Neuronal stem cell (in vitro differentiated cells): Measurements from ENCODE around the gene CTNS.

Experiments used
- DNase-seq: peaks from one replicate; pipeline ENCODE4 v3.0.0-alpha.2; 2013; ENCODE audit warnings: low spot score
- H2AFZ ChIP-seq: one replicate; pipeline ENCODE4 v1.6.1; 2013; ENCODE audit warnings: mild to moderate bottlenecking, low read length, inconsistent platforms
- H2AK5ac ChIP-seq: 2 replicates; pipeline ENCODE4 v1.6.1; 2013; ENCODE audit warnings: low read depth, mild to moderate bottlenecking, inconsistent platforms, low read length, moderate library complexity, mixed read lengths
- H2BK120ac ChIP-seq: 2 replicates; pipeline ENCODE4 v1.6.1; 2013; ENCODE audit warnings: low read depth, mild to moderate bottlenecking, inconsistent platforms, low read length, moderate library complexity, mixed read lengths
- H2BK12ac ChIP-seq: one replicate; pipeline ENCODE4 v1.6.1; 2013; ENCODE audit warnings: low read length, inconsistent platforms
- H2BK15ac ChIP-seq: 2 replicates; pipeline ENCODE4 v1.6.1; 2013; ENCODE audit warnings: mild to moderate bottlenecking, low read length, inconsistent platforms, mixed read lengths
- H2BK5ac ChIP-seq: one replicate; pipeline ENCODE4 v1.6.1; 2013; ENCODE audit warnings: inconsistent platforms, mild to moderate bottlenecking, low read length, moderate library complexity
- H3K14ac ChIP-seq: one replicate; pipeline ENCODE4 v1.6.1; 2013; ENCODE audit warnings: low read length, inconsistent platforms
- H3K18ac ChIP-seq: 2 replicates; pipeline ENCODE4 v1.6.1; 2013; ENCODE audit warnings: low read length, inconsistent platforms
- H3K23ac ChIP-seq: 2 replicates; pipeline ENCODE4 v1.6.1; 2013; ENCODE audit warnings: low read depth, mild to moderate bottlenecking, mixed read lengths, low read length, inconsistent platforms; ENCODE audit not compliant: poor library complexity
- H3K27ac ChIP-seq: replicated peaks from 3 replicates; pipeline ENCODE4 v1.5.1; 2013; ENCODE audit warnings: low read length, inconsistent platforms
- H3K27me3 ChIP-seq, 3 experiments: 2 replicates each; pipeline ENCODE4 v1.6.1; 2013; ENCODE audit warnings: low read length in 3 of 3, mild to moderate bottlenecking in 2 of 3, inconsistent platforms in 1 of 3, low read depth in 1 of 3, mixed read lengths in 1 of 3, moderate library complexity in 1 of 3; ENCODE audit not compliant: control insufficient read depth in 3 of 3, insufficient read depth in 3 of 3
- H3K36me3 ChIP-seq, 2 donors: replicated peaks in 1 of 2; 2 replicates each; pipeline ENCODE4 v1.6.1; 2013; ENCODE audit warnings: low read length in 2 of 2; ENCODE audit not compliant: control insufficient read depth in 2 of 2, insufficient read depth in 2 of 2
- H3K4ac ChIP-seq: 2 replicates; pipeline ENCODE4 v1.6.1; 2013; ENCODE audit warnings: inconsistent platforms, mild to moderate bottlenecking, low read length, moderate library complexity
- H3K4me1 ChIP-seq, 2 donors: 1 replicate in 1 of 2; 2 replicates in 1 of 2; pipeline ENCODE4 v1.6.1; 2013; ENCODE audit warnings: low read length in 2 of 2, low read depth in 1 of 2; ENCODE audit not compliant: control insufficient read depth in 2 of 2, insufficient read depth in 1 of 2
- H3K4me2 ChIP-seq: one replicate; pipeline ENCODE4 v1.6.1; 2013; ENCODE audit warnings: mild to moderate bottlenecking, low read length, inconsistent platforms; ENCODE audit not compliant: insufficient read depth, poor library complexity, severe bottlenecking
- H3K4me3 ChIP-seq, 2 donors: 2 replicates each; pipeline ENCODE4 v1.5.1; 2013; ENCODE audit warnings: low read length in 2 of 2, mild to moderate bottlenecking in 2 of 2, inconsistent platforms in 1 of 2, moderate library complexity in 1 of 2
- H3K79me1 ChIP-seq: one replicate; pipeline ENCODE4 v1.6.1; 2013; ENCODE audit warnings: low read depth, mild to moderate bottlenecking, inconsistent platforms, low read length, moderate library complexity
- H3K9ac ChIP-seq: one replicate; pipeline ENCODE4 v1.6.1; 2013; ENCODE audit warnings: mild to moderate bottlenecking, low read depth, low read length, inconsistent platforms; ENCODE audit not compliant: poor library complexity
- H3K9me3 ChIP-seq, 2 donors: replicated peaks in 1 of 2; 2 replicates each; pipeline versions ENCODE3 to v1.6.1; 2013; ENCODE audit warnings: low read length in 2 of 2, mild to moderate bottlenecking in 2 of 2, inconsistent platforms in 1 of 2, low read depth in 1 of 2, mixed read lengths in 1 of 2, moderate library complexity in 1 of 2; ENCODE audit not compliant: control insufficient read depth in 2 of 2, insufficient read depth in 1 of 2
- H4K8ac ChIP-seq: one replicate; pipeline ENCODE4 v1.6.1; 2013; ENCODE audit warnings: low read depth, mild to moderate bottlenecking, inconsistent platforms, low read length, moderate library complexity
- H4K91ac ChIP-seq: one replicate; pipeline ENCODE4 v1.6.1; 2013; ENCODE audit warnings: low read length, low read depth, mild to moderate bottlenecking, inconsistent platforms; ENCODE audit not compliant: poor library complexity
- WGBS, 2 donors: extraction: QIAGEN DNeasy Blood & Tissue Kit; methylation state at CpG; one replicate each; pipeline ENCODE4 v1.1.7; 2013; ENCODE audit warnings: missing lambda C conversion rate in 2 of 2, mixed read lengths in 1 of 2; ENCODE audit not compliant: insufficient read length in 2 of 2, insufficient replicate concordance in 1 of 2; ENCODE audit errors: extremely low coverage in 2 of 2; 5-methylcytosine and 5-hydroxymethylcytosine counted together

CTNS gene

GRCh38 chr17:3596804-3597464, 39.6 kb upstream of the CTNS start:
- DNase-seq = no peak
- Histone ChIP-seq H2BK5ac (no peak overlapping the region), H3K27me3 (no peaks in the 10 kb centered on the region), H2BK15ac (no peak overlapping the region), H3K14ac (no peak overlapping the region), H2AFZ (no peak overlapping the region), H3K36me3 (peaks cover 0 to 7% of the 10 kb centered on the region in 2 donors), H3K23ac (no peak overlapping the region), H3K4ac (no peak overlapping the region), H3K27ac (no peak overlapping the region), H3K9me3 (no peaks in the 10 kb centered on the region), H4K91ac (no peak overlapping the region), H2BK120ac (no peak overlapping the region), H4K8ac (no peak overlapping the region), H3K18ac (peak overlapping the region; percentile 7), H2AK5ac (peak overlapping the region; percentile 8), H3K9ac (no peak overlapping the region), H3K4me1 (peaks cover 0 to 1% of the 10 kb centered on the region in 2 donors), H2BK12ac (no peak overlapping the region), H3K79me1 (no peaks in the 10 kb centered on the region), H3K4me3 (no peak overlapping the region), H3K4me2 (no peak overlapping the region)
- no CpG with 5 or more reads among the region's 27 CpGs for WGBS, 2 donors

GRCh38 chr17:3598078-3598477, 38.5 kb upstream of the CTNS start:
- no peaks in the 10 kb centered on the region for H3K27me3 ChIP-seq
- H4K91ac ChIP-seq = no peak overlapping the region
- H3K4ac ChIP-seq = no peak overlapping the region
- H3K9me3 ChIP-seq = no peaks in the 10 kb centered on the region
- no peak overlapping the region for H3K23ac ChIP-seq
- H3K79me1 ChIP-seq = no peaks in the 10 kb centered on the region
- DNase-seq = no peak
- H3K4me3 ChIP-seq = no peak overlapping the region
- no peak overlapping the region for H2BK12ac ChIP-seq
- H3K27ac ChIP-seq = no peak overlapping the region
- H3K4me2 ChIP-seq = no peak overlapping the region
- no peak overlapping the region for H3K9ac ChIP-seq
- WGBS, 2 donors = no CpG with 5 or more reads among the region's 13 CpGs
- no peak overlapping the region for H2BK15ac ChIP-seq
- no peak overlapping the region for H3K14ac ChIP-seq
- no peak overlapping the region for H4K8ac ChIP-seq
- H2BK120ac ChIP-seq = no peak overlapping the region
- no peak overlapping the region for H2BK5ac ChIP-seq
- no peak overlapping the region for H2AFZ ChIP-seq
- no peak overlapping the region for H3K18ac ChIP-seq
- no peak overlapping the region for H2AK5ac ChIP-seq
- peaks cover 0 to 1% of the 10 kb centered on the region in 2 donors for H3K4me1 ChIP-seq
- peaks cover 0 to 5% of the 10 kb centered on the region in 2 donors for H3K36me3 ChIP-seq

GRCh38 chr17:3600529-3601205, 35.9 kb upstream of the CTNS start:
- peaks cover 0 to 1% of the 10 kb centered on the region in 2 donors for H3K4me1 ChIP-seq
- H3K4ac ChIP-seq = no peak overlapping the region
- H3K9ac ChIP-seq = no peak overlapping the region
- H3K14ac ChIP-seq = no peak overlapping the region
- H2BK15ac ChIP-seq = no peak overlapping the region
- no peak overlapping the region for H2BK120ac ChIP-seq
- H3K79me1 ChIP-seq = no peaks in the 10 kb centered on the region
- H2BK5ac ChIP-seq = no peak overlapping the region
- H3K9me3 ChIP-seq = no peaks in the 10 kb centered on the region
- peak overlapping the region; percentile 48 for H3K18ac ChIP-seq
- no peak overlapping the region for H3K4me2 ChIP-seq
- H3K27ac ChIP-seq = no peak overlapping the region
- H3K4me3 ChIP-seq = no peak overlapping the region
- peak overlapping the region; percentile 0 for H4K8ac ChIP-seq
- H3K23ac ChIP-seq = no peak overlapping the region
- H4K91ac ChIP-seq = no peak overlapping the region
- H2AFZ ChIP-seq = no peak overlapping the region
- H3K27me3 ChIP-seq = no peaks in the 10 kb centered on the region
- WGBS, 2 donors = no CpG with 5 or more reads among the region's 15 CpGs
- no peak for DNase-seq
- no peak overlapping the region for H2BK12ac ChIP-seq
- H2AK5ac ChIP-seq = no peak overlapping the region
- peaks cover 2 to 27% of the 10 kb centered on the region in 2 donors for H3K36me3 ChIP-seq

- Histone ChIP-seq H3K14ac (no peak overlapping the region), H3K23ac (no peak overlapping the region), H2BK5ac (no peak overlapping the region), H3K9ac (no peak overlapping the region), H3K79me1 (no peaks in the 10 kb centered on the region), H3K4me3 (no peak overlapping the region), H3K9me3 (peaks cover 0 to 3% of the 10 kb centered on the region in 2 donors), H2AFZ (no peak overlapping the region), H3K18ac (no peak overlapping the region), H3K27ac (no peak overlapping the region), H3K4me2 (no peak overlapping the region), H2AK5ac (no peak overlapping the region), H3K27me3 (no peaks in the 10 kb centered on the region), H4K91ac (no peak overlapping the region), H2BK15ac (no peak overlapping the region), H3K36me3 (peaks cover 7 to 38% of the 10 kb centered on the region in 2 donors), H4K8ac (no peak overlapping the region), H2BK120ac (no peak overlapping the region), H3K4me1 (peaks cover 0 to 1% of the 10 kb centered on the region in 2 donors), H2BK12ac (no peak overlapping the region), H3K4ac (no peak overlapping the region)
- WGBS, 2 donors = no CpG with 5 or more reads among the region's 16 CpGs
- DNase-seq = no peak
Observed at GRCh38 chr17:3602499-3602898, 34.1 kb upstream of the CTNS start.
